ENCODE results near the gene LGALS3.

- TF ChIP-seq FOXP2 (optimal IDR thresholded peaks at IDR 0.05; ENCODE audit: borderline replicate concordance, extremely low read depth, extremely low read length, insufficient read depth), result no peak
- no peak for TF ChIP-seq POLR2AphosphoS5 (IDR thresholded peaks at IDR 0.05; ENCODE audit: low read depth, low read length)
- TF ChIP-seq REST (IDR thresholded peaks at IDR 0.05; ENCODE audit: insufficient read depth in 1 of 2, low read depth in 2 of 2, low read length in 2 of 2), result no peak
These were observed 30.5 kb upstream of the LGALS3 start for GRCh38 chr14:55098561-55098898.
